LNCAP (cell line): ENCODE data around the gene DIAPH3.

ENCODE experiments used
- CTCF ChIP-seq: fragments of 450-650 bp; IDR thresholded peaks from 2 replicates; pipeline ENCODE4 v1.5.1; 2017; ENCODE audit warnings: mild to moderate bottlenecking

DIAPH3 gene

GRCh38 chr13:60091573-60091972, 72.2 kb downstream of the DIAPH3 start:
- no peak for TF ChIP-seq CTCF

- no peak for TF ChIP-seq CTCF
Measured at GRCh38 chr13:60090574-60090973, 73.2 kb downstream of the DIAPH3 start.

- no peak for TF ChIP-seq CTCF
Measured at GRCh38 chr13:60080850-60081249, 82.9 kb downstream of the DIAPH3 start.

GRCh38 chr13:60078226-60078625, 85.5 kb downstream of the DIAPH3 start:
- no peak for TF ChIP-seq CTCF

- no peak for TF ChIP-seq CTCF
Measured at GRCh38 chr13:60075850-60076249, 87.9 kb downstream of the DIAPH3 start.

- TF ChIP-seq CTCF, result no peak
Measured at GRCh38 chr13:60074397-60074796, 89.3 kb downstream of the DIAPH3 start.

- TF ChIP-seq CTCF, result no peak
Measured at GRCh38 chr13:60066226-60066625, 97.5 kb downstream of the DIAPH3 start.

- TF ChIP-seq CTCF, result no peak
Measured at GRCh38 chr13:60062502-60062901, 101.2 kb downstream of the DIAPH3 start.
